Lung (tissue), 12 donors: ENCODE data around the gene RNASE4. TPM values are rescaled to one million over a fixed set of nuclear protein-coding genes. Genes with fewer than 3 reads are reported as not detected.

Source experiments
- ATAC-seq: fragments of 200-7000 bp; cut with Tn5 transposase; one replicate; pipeline ENCODE4 v1.9.1; 2020; ENCODE audit warnings: moderate number of reproducible peaks; ENCODE audit not compliant: insufficient read depth, low FRiP score
- DNase-seq, 3 donors: peaks; one replicate each; pipeline ENCODE4 v3.0.0-alpha.2; 2013 to 2017
- H3K27ac ChIP-seq, 2 donors: one replicate each; pipeline ENCODE4 v1.5.1; 2013; ENCODE audit warnings: mild to moderate bottlenecking in 2 of 2, moderate library complexity in 2 of 2, control low read depth in 1 of 2, inconsistent platforms in 1 of 2, low read depth in 1 of 2, low read length in 1 of 2
- H3K27me3 ChIP-seq, 3 donors: one replicate each; pipeline ENCODE4 v1.5.1; 2013; ENCODE audit warnings: low read length in 2 of 3; ENCODE audit not compliant: control insufficient read depth in 3 of 3, insufficient read depth in 3 of 3
- H3K36me3 ChIP-seq, 4 donors: one replicate each; pipeline ENCODE4 v1.5.1; 2013; ENCODE audit warnings: low read length in 4 of 4, mild to moderate bottlenecking in 1 of 4, moderate library complexity in 1 of 4; ENCODE audit not compliant: control insufficient read depth in 4 of 4, insufficient read depth in 4 of 4
- H3K4me1 ChIP-seq, 5 donors: one replicate each; pipeline ENCODE4 v1.5.1; 2013; ENCODE audit warnings: low read length in 5 of 5, mild to moderate bottlenecking in 2 of 5, moderate library complexity in 1 of 5; ENCODE audit not compliant: control insufficient read depth in 5 of 5, insufficient read depth in 5 of 5
- H3K4me3 ChIP-seq: one replicate; pipeline ENCODE4 v1.5.1; 2013; ENCODE audit warnings: mild to moderate bottlenecking, control low read depth, moderate library complexity
- H3K9ac ChIP-seq, 2 donors: one replicate each; pipeline ENCODE4 v1.5.1; 2013; ENCODE audit warnings: low read length in 2 of 2, control low read depth in 1 of 2; ENCODE audit not compliant: insufficient read depth in 1 of 2
- H3K9me3 ChIP-seq, 4 donors: one replicate each; pipeline ENCODE4 v1.5.1; 2013; ENCODE audit warnings: low read length in 3 of 4, mild to moderate bottlenecking in 1 of 4, moderate library complexity in 1 of 4; ENCODE audit not compliant: control insufficient read depth in 4 of 4, insufficient read depth in 3 of 4
- CTCF ChIP-seq: IDR thresholded peaks from 2 replicates; pipeline ENCODE4 v1.5.1; 2012; ENCODE audit warnings: mild to moderate bottlenecking; ENCODE audit errors: control extremely low read depth, extremely low read depth
- WGBS, 2 donors: extraction: QIAGEN DNeasy Blood & Tissue Kit; methylation state at CpG; one replicate each; pipeline ENCODE4 v1.1.7; 2013; 5-methylcytosine and 5-hydroxymethylcytosine counted together
- polyA plus RNA-seq, 2 donors: library from polyadenylated mRNA; stranded (reverse); fragments of 200-250 nt; gene quantifications; one replicate each; pipeline ENCODE4 v1.2.1, GENCODE V29; 2013
- total RNA-seq, 2 donors: library from RNA; depleted of rRNA in 1 of 2; stranded (reverse); fragments of >200 nt in 1 of 2; gene quantifications; one replicate each; pipeline ENCODE4 v1.2.1, GENCODE V29; 2014 to 2021
- donor health status: control.
- donor health status: control.
- donor health status: Bipolar disorder and iron deficiency.
- donor health status: healthy.
- donor health status: DM: yes; HTN: yes; CAD: no.

The RNASE4 gene
- total and polyA plus RNA-seq, 4 donors: 14.5 to 51.9 (median 28.6) TPM

- H3K27ac ChIP-seq: peak overlapping the region in 1 of 2 donors; percentile 76
- DNase-seq (peak in 1 of 3 donors; percentile 38), ATAC-seq (no peak)
- H3K9ac ChIP-seq: peak overlapping the region in 1 of 2 donors; percentile 38
- no peak for TF ChIP-seq CTCF
- no peak overlapping the region for H3K4me3 ChIP-seq
- H3K4me1 ChIP-seq: peaks cover 0 to 23% (median 3%) of the 10 kb centered on the region in 5 donors
- no peaks in the 10 kb centered on the region for H3K36me3 ChIP-seq
- no peaks in the 10 kb centered on the region for H3K9me3 ChIP-seq
- 80 to 88% methylated on average over 5 of the region's 5 CpGs for WGBS, 2 donors
- no peaks in the 10 kb centered on the region for H3K27me3 ChIP-seq
Observed at GRCh38 chr14:20687362-20688166, 3.2 kb downstream of the RNASE4 start.

GRCh38 chr14:20688167-20688839, 3.9 kb downstream of the RNASE4 start, which contains the start of gene ANG:
TSS of gene ANG (plus strand) at chr14:20688764. CDS start at chr14:20693565, 4,801 bp downstream.
- no peaks in the 10 kb centered on the region for H3K27me3 ChIP-seq
- DNase-seq (no peak), ATAC-seq (no peak)
- H3K9me3 ChIP-seq: no peaks in the 10 kb centered on the region
- H3K27ac ChIP-seq: no peak within 1 kb of the TSS
- H3K4me3 ChIP-seq: no peak within 1 kb of the TSS
- TF ChIP-seq CTCF: no peak
- H3K4me1 ChIP-seq: peaks cover 0 to 22% (median 3%) of the 10 kb centered on the region in 5 donors
- H3K9ac ChIP-seq: no peak within 1 kb of the TSS
- 75 to 83% methylated on average over 7 of the region's 7 CpGs for WGBS, 2 donors
- H3K36me3 ChIP-seq: no peaks in the 10 kb centered on the region

- Histone ChIP-seq H3K27ac (no peak overlapping the region), H3K36me3 (peaks cover 0 to 7% (median 1%) of the 10 kb centered on the region in 4 donors), H3K9me3 (no peaks in the 10 kb centered on the region), H3K4me3 (no peak overlapping the region), H3K4me1 (peaks cover 0 to 9% (median 3%) of the 10 kb centered on the region in 5 donors), H3K9ac (no peak overlapping the region), H3K27me3 (no peaks in the 10 kb centered on the region)
- DNase-seq (peak; percentile 60 to 87 (median 84)), ATAC-seq (peak; percentile 84)
- TF ChIP-seq CTCF: peak; percentile 90
- 24 to 32% methylated on average over 9 of the region's 9 CpGs for WGBS, 2 donors
Observed at GRCh38 chr14:20690848-20691640, 6.7 kb downstream of the RNASE4 start.
